Neural cell (in vitro differentiated cells): Measurements from ENCODE around the gene ENOX1. TPM values are rescaled to one million over a fixed set of nuclear protein-coding genes. Genes with fewer than 3 reads are reported as not detected.

Experiments used
- H2AFZ ChIP-seq: fragments of 200-600, 300-800 bp; sonication (generic), shearing (Covaris generic); 2 replicates; pipeline ENCODE4 v1.6.0; 2014; ENCODE audit warnings: low read depth, mild to moderate bottlenecking, antibody characterized with exemption, low read length, moderate library complexity
- H3F3A ChIP-seq: fragments of 200-600 bp; shearing (Covaris generic); 2 replicates; pipeline ENCODE4 v1.6.1; 2016; ENCODE audit warnings: mild to moderate bottlenecking, moderate library complexity, mixed read lengths, antibody characterized with exemption, low read length; ENCODE audit not compliant: insufficient read depth, poor library complexity, severe bottlenecking
- H3K27ac ChIP-seq: fragments of 200-600, 300-800 bp; sonication (generic), shearing (Covaris generic); 2 replicates; pipeline ENCODE4 v1.5.1; 2014; ENCODE audit warnings: mild to moderate bottlenecking, low read length, moderate library complexity
- H3K27me3 ChIP-seq: fragments of 300-800, 200-600 bp; sonication (generic), shearing (Covaris generic); 2 replicates; pipeline ENCODE4 v1.6.0; 2014; ENCODE audit warnings: mild to moderate bottlenecking, low read depth, low read length, moderate library complexity; ENCODE audit not compliant: insufficient read depth
- H3K36me3 ChIP-seq: fragments of 300-800, 200-600 bp; sonication (generic), shearing (Covaris generic); 2 replicates; pipeline ENCODE4 v1.5.1; 2014; ENCODE audit warnings: mild to moderate bottlenecking, antibody characterized with exemption, low read length, moderate library complexity; ENCODE audit not compliant: insufficient read depth
- H3K4me2 ChIP-seq: fragments of 300-800, 200-600 bp; sonication (generic), shearing (Covaris generic); 2 replicates; pipeline ENCODE4 v1.6.0; 2014; ENCODE audit warnings: mild to moderate bottlenecking, low read length
- H3K4me3 ChIP-seq: fragments of 300-800, 200-600 bp; sonication (generic), shearing (Covaris generic); 2 replicates; pipeline ENCODE4 v1.5.1; 2014; ENCODE audit warnings: mild to moderate bottlenecking, low read length, moderate library complexity
- H3K79me2 ChIP-seq: fragments of 200-600 bp; shearing (Covaris generic); replicated peaks from 2 replicates; pipeline ENCODE4 v1.6.0; 2014; ENCODE audit warnings: mild to moderate bottlenecking, low read length, moderate library complexity; ENCODE audit not compliant: insufficient read depth
- H3K9ac ChIP-seq: fragments of 300-800, 200-600 bp; sonication (generic), shearing (Covaris generic); 2 replicates; pipeline ENCODE4 v1.6.1; 2016; ENCODE audit warnings: mild to moderate bottlenecking, low read length, mixed read lengths
- H3K9me2 ChIP-seq: fragments of 200-600 bp; shearing (Covaris generic); 2 replicates; pipeline ENCODE4 v1.6.1; 2016; ENCODE audit warnings: mild to moderate bottlenecking, low read length, mixed read lengths; ENCODE audit not compliant: insufficient read depth
- H3K9me3 ChIP-seq: fragments of 200-600, 300-800 bp; sonication (generic), shearing (Covaris generic); 2 replicates; pipeline ENCODE4 v1.6.1; 2016; ENCODE audit warnings: mild to moderate bottlenecking, mixed run types, low read length, moderate library complexity, mixed read lengths
- H4K20me1 ChIP-seq: fragments of 200-600 bp; shearing (Covaris generic); 2 replicates; pipeline ENCODE4 v1.6.1; 2016; ENCODE audit warnings: mild to moderate bottlenecking, mixed run types; ENCODE audit not compliant: insufficient read depth
- CTCF ChIP-seq: fragments of 450-650 bp; IDR thresholded peaks from 2 replicates; pipeline ENCODE4 v1.5.1; 2014; ENCODE audit warnings: antibody characterized with exemption, mild to moderate bottlenecking, moderate library complexity; ENCODE audit not compliant: poor library complexity, severe bottlenecking
- EP300 ChIP-seq: fragments of 450-650 bp; conservative IDR thresholded peaks from 2 replicates; pipeline ENCODE4 v1.6.1; 2014; ENCODE audit warnings: antibody characterized with exemption, mild to moderate bottlenecking, moderate library complexity; ENCODE audit not compliant: poor library complexity, severe bottlenecking
- EZH2 ChIP-seq: fragments of 200-600, 300-800 bp; shearing (Covaris generic), sonication (generic); IDR thresholded peaks from 2 replicates; pipeline ENCODE4 v1.6.1; 2014; ENCODE audit warnings: antibody characterized with exemption, low read length, borderline replicate concordance, mild to moderate bottlenecking; ENCODE audit not compliant: insufficient read depth, poor library complexity, severe bottlenecking
- MXI1 ChIP-seq: fragments of 450-650 bp; conservative IDR thresholded peaks from 2 replicates; pipeline ENCODE4 v1.6.1; 2014; ENCODE audit warnings: antibody characterized with exemption, mild to moderate bottlenecking; ENCODE audit not compliant: poor library complexity, severe bottlenecking
- POLR2AphosphoS5 ChIP-seq: IDR thresholded peaks from 2 replicates; pipeline ENCODE4 v1.6.1; 2012
- RAD21 ChIP-seq: fragments of 450-650 bp; conservative IDR thresholded peaks from 2 replicates; pipeline ENCODE4 v1.6.1; 2014; ENCODE audit warnings: antibody characterized with exemption, mild to moderate bottlenecking, moderate library complexity
- REST ChIP-seq: IDR thresholded peaks from 2 replicates; pipeline ENCODE4 v1.6.1; 2012; ENCODE audit warnings: borderline replicate concordance
- SMC3 ChIP-seq: fragments of 450-650 bp; conservative IDR thresholded peaks from 2 replicates; pipeline ENCODE4 v1.6.1; 2014; ENCODE audit warnings: antibody characterized with exemption, mild to moderate bottlenecking, moderate library complexity; ENCODE audit not compliant: poor library complexity
- TAF1 ChIP-seq: IDR thresholded peaks from 2 replicates; pipeline ENCODE4 v1.6.1; 2012; ENCODE audit warnings: low read depth
- polyA plus RNA-seq: library from polyadenylated mRNA; depleted of rRNA; stranded (reverse); fragments of >200 nt; gene quantifications from 2 replicates; pipeline ENCODE4 v1.2.3, GENCODE V29; 2014

Gene ENOX1
- polyA plus RNA-seq, 1 donor from 2014 or later, result 42.6 TPM

- Histone ChIP-seq H3K9ac (no peak overlapping the region), H2AFZ (no peak overlapping the region), H4K20me1 (no peaks in the 10 kb centered on the region), H3K9me2 (no peaks in the 10 kb centered on the region), H3K27me3 (no peaks in the 10 kb centered on the region), H3K36me3 (no peaks in the 10 kb centered on the region), H3K4me3 (no peak overlapping the region), H3K9me3 (no peaks in the 10 kb centered on the region), H3F3A (no peaks in the 10 kb centered on the region), H3K79me2 (no peaks in the 10 kb centered on the region), H3K4me2 (no peak overlapping the region), H3K27ac (no peak overlapping the region)
- TF ChIP-seq EP300 (no peak), TAF1 (no peak), SMC3 (no peak), EZH2 (no peak), RAD21 (no peak), POLR2AphosphoS5 (no peak), CTCF (no peak), REST (no peak), MXI1 (no peak)
Observed at GRCh38 chr13:43584751-43585150, 202.0 kb downstream of the ENOX1 start.

GRCh38 chr13:43583321-43583720 lies 203.5 kb downstream of the ENOX1 start:
- H3K9ac ChIP-seq, result no peak overlapping the region

More at GRCh38 chr13:43583321-43583720, 203.5 kb downstream of the ENOX1 start:
- H4K20me1 ChIP-seq, result no peaks in the 10 kb centered on the region
- no peaks in the 10 kb centered on the region for H3K9me2 ChIP-seq
- H3K4me3 ChIP-seq, result no peak overlapping the region
- H3K9me3 ChIP-seq, result no peaks in the 10 kb centered on the region
- TF ChIP-seq REST (no peak), EZH2 (no peak), RAD21 (no peak), EP300 (no peak), SMC3 (no peak), TAF1 (no peak), MXI1 (no peak), CTCF (no peak), POLR2AphosphoS5 (no peak)
- no peaks in the 10 kb centered on the region for H3K79me2 ChIP-seq
- no peaks in the 10 kb centered on the region for H3K36me3 ChIP-seq
- no peak overlapping the region for H2AFZ ChIP-seq
- no peak overlapping the region for H3K27ac ChIP-seq
- no peak overlapping the region for H3K4me2 ChIP-seq
- H3F3A ChIP-seq, result no peaks in the 10 kb centered on the region
- H3K27me3 ChIP-seq, result no peaks in the 10 kb centered on the region
